ENCODE measurements around the gene STXBP6. TPM values are rescaled to one million over a fixed set of nuclear protein-coding genes. Genes with fewer than 3 reads are reported as not detected.

The STXBP6 gene
- total and polyA plus RNA-seq, 12 donors = 0.06 to 3.7 (median 0.68) TPM

DNA sequence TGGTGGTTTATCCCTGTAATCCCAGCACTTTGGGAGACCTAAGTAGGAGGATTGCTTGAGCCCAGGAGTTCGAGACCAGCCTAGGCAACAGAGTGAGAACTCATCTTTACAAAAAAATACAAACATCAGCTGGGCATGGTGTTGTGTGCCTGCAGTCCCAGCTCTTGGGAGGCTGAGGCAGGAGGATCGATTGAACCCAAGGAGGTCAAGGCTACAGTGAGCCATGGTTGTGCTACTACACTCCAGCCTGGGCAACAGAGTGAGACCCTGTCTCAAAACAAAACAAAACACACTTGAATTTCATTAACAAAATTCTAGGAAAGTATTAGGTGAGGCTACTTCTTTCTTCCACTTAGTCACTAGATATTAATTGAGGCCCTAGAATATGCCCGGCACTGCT is 77.1 kb downstream of the STXBP6 start:
- Histone ChIP-seq H3K4me1 (replicated peaks in 1 of 2) (no peaks in the 10 kb centered on the region), H3K36me3 (replicated peaks in 1 of 2) (no peaks in the 10 kb centered on the region), H3K27me3 (no peaks in the 10 kb centered on the region), H3K4me3 (no peak overlapping the region), H3K9me3 (replicated peaks in 1 of 3) (no peaks in the 10 kb centered on the region), H3K27ac (no peak overlapping the region)
- TF ChIP-seq POLR2A (IDR thresholded peaks at IDR 0.05) (no peak), CTCF (IDR thresholded peaks at IDR 0.05) (no peak)
- intact Hi-C loops (cut with DNase I) = no loop called here
- no peak for DNase-seq
- 80 to 92% (median 88%) methylated on average over 3 of the region's 3 CpGs for WGBS, 4 donors

DNA sequence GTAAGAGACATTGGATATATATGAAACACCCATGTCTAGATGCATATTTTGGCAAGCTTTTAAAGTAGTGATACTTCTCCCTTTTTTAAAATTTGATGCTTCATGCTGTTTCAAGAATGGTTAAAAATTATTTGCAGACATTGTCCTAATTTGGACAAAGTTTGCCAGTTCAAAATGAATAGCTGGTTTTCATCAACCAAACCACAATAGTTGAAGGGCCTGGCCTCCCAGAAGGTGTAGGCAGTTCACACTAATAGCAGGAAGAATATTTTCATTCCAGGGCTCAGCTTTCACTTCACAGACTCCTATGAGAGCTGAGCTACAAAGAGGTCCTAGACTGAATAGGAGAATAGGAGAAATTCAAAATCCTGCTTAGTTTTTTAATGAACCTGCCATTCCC is 78.7 kb downstream of the STXBP6 start:
- Histone ChIP-seq H3K36me3 (replicated peaks in 1 of 2) (no peaks in the 10 kb centered on the region), H3K4me1 (replicated peaks in 1 of 2) (no peaks in the 10 kb centered on the region), H3K27me3 (no peaks in the 10 kb centered on the region), H3K27ac (no peak overlapping the region), H3K4me3 (no peak overlapping the region), H3K9me3 (replicated peaks in 1 of 3) (no peaks in the 10 kb centered on the region)
- no peak for TF ChIP-seq POLR2A (IDR thresholded peaks at IDR 0.05)
- TF ChIP-seq CTCF (IDR thresholded peaks at IDR 0.05) = no peak
- DNase-seq = no peak
- intact Hi-C loops (cut with DNase I) = no loop called here

DNA sequence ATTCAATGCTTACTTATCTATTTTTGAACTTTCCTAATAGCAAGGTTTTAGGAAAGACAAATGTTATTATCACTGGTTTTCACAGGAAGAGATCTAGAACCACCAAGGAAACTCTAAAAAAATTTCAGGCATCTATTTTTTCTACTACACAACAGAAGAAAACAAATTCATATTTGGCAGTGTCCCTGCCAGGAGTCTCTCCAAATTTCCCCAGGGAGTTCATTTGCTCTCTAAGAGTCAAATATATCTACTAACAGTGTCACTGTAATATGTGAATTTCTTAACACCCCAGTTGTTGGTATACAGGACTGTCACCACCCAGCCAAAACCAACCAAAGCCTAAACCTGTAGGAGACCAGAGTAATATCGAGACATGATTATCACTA is 83.4 kb downstream of the STXBP6 start:
- no peak for DNase-seq
- no peaks in the 10 kb centered on the region for H3K36me3 ChIP-seq (replicated peaks in 1 of 2)
- WGBS, 4 donors = 74 to 89% (median 86%) methylated on average over 1 of the region's 1 CpG
- H3K4me1 ChIP-seq (replicated peaks in 1 of 2) = no peaks in the 10 kb centered on the region
- no peak overlapping the region for H3K4me3 ChIP-seq
- no peak for TF ChIP-seq CTCF (IDR thresholded peaks at IDR 0.05)
- no peak for TF ChIP-seq POLR2A (IDR thresholded peaks at IDR 0.05)
- H3K27ac ChIP-seq = no peak overlapping the region
- no peaks in the 10 kb centered on the region for H3K27me3 ChIP-seq
- H3K9me3 ChIP-seq (replicated peaks in 1 of 3) = no peaks in the 10 kb centered on the region
- intact Hi-C loops (cut with DNase I) = no loop called here

GRCh38 chr14:24965934-24966578 is 83.9 kb downstream of the STXBP6 start:
- H3K27me3 ChIP-seq = no peaks in the 10 kb centered on the region
- H3K36me3 ChIP-seq (replicated peaks in 1 of 2) = no peaks in the 10 kb centered on the region

More at GRCh38 chr14:24965934-24966578, 83.9 kb downstream of the STXBP6 start:
- intact Hi-C loops (cut with DNase I) = no loop called here
- Histone ChIP-seq H3K4me1 (replicated peaks in 1 of 2) (no peaks in the 10 kb centered on the region), H3K4me3 (no peak overlapping the region), H3K27ac (peak overlapping the region in 1 of 5 donors; percentile 24), H3K9me3 (replicated peaks in 1 of 3) (no peaks in the 10 kb centered on the region)
- DNase-seq = peak in 3 of 7 donors; percentile 10 to 37 (median 13)
- TF ChIP-seq CTCF (IDR thresholded peaks at IDR 0.05) (no peak), POLR2A (IDR thresholded peaks at IDR 0.05) (no peak)
- WGBS, 4 donors = 28 to 44% (median 34%) methylated on average over 3 of the region's 3 CpGs
